ENCODE results near the gene TRAPPC11. TPM values are rescaled to one million over a fixed set of nuclear protein-coding genes. Genes with fewer than 3 reads are reported as not detected.

Gene TRAPPC11
- total RNA-seq, 1 experiment from 2014 or later: 21.1 TPM

- Histone ChIP-seq H3K36me3 (ENCODE audit: control insufficient read depth, insufficient read depth, low read length) (no peaks in the 10 kb centered on the region), H3K4me3 (ENCODE audit: low read depth in 2 of 2, low read length in 2 of 2) (no peak overlapping the region), H3K4me1 (ENCODE audit: control insufficient read depth, insufficient read depth, low read length) (no peaks in the 10 kb centered on the region), H3K9me3 (ENCODE audit: control insufficient read depth, insufficient read depth, low read depth, low read length) (no peaks in the 10 kb centered on the region), H3K27me3 (ENCODE audit: control insufficient read depth, insufficient read depth, low read length) (no peaks in the 10 kb centered on the region), H3K27ac (ENCODE audit: low read length) (no peak overlapping the region)
- ChIA-PET CTCF (no interaction called here), POLR2A (no interaction called here)
- DNase-seq (ENCODE audit: low read depth, low spot score) (no peak), ATAC-seq (no peak)
- in situ Hi-C loops (cut with HindIII; ENCODE audit: low pct_unique_long_range_greater_than_20kb, low sequenced_read_pairs) (no loop called here), intact Hi-C loops (cut with micrococcal nuclease; ENCODE audit: unreplicated experiment) (no loop called here)
- TF ChIP-seq POLR2AphosphoS5 (IDR thresholded peaks at IDR 0.05; ENCODE audit: low read depth, low read length): no peak
- no peak for TF ChIP-seq SIN3A (IDR thresholded peaks at IDR 0.05; ENCODE audit: borderline replicate concordance, insufficient read depth, low read depth, low read length)
- no peak for TF ChIP-seq TCF7L2 (IDR thresholded peaks at IDR 0.05; ENCODE audit: low read depth, low read length)
- no peak for TF ChIP-seq CTCF (IDR thresholded peaks at IDR 0.05)
- TF ChIP-seq REST (IDR thresholded peaks at IDR 0.05; ENCODE audit: insufficient read depth in 1 of 2, low read depth in 2 of 2, low read length in 1 of 2): no peak
- no TSS peak for BruUV-seq (replicated peaks)
These were observed 79.9 kb downstream of the TRAPPC11 start for GRCh38 chr4:183738961-183739360.

DNA sequence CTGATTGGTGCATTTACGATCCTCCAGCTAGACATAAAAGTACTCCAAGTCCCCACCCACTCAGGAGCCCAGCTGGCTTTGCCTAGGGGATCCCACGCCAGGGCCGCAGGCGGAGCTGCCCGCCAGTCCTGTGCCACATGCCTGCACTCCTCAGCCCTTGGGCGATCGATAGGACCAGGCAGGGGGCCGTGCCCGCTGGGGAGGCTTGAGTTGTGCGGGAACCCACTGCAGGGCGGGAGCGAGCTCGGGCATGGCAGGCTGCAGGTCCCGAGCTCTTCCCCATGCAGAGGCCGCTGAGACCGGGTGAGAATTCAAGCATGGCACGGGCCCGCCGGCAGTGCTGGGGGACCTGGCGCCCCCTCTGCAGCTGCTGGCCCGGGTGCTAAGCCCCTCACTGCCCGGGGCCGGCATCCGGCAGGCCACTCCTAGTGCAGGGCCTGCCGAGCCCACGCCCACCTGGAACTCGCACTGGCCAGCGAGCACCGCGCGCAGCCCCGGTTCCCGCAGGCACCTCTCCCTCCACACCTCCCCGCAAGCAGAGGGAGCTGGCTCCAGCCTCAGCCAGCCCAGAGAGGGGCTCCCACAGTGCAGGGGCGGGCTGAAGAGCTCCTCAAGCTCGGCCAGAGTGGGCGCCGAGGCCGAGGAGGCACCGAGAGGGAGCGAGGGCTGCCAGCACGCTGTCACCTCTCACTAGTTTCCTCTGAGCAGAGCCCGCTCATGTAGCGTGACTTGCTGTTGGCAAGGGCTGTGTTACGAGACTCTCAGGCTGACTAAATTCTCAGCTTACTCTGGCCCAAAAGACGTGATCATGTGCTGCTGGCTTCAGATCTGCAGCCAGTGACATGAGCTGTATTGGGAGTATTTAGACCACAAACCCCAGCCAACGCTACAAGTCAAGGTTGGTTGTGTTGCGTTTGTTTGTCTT, 87.5 kb downstream of the TRAPPC11 start:
- H3K4me1 ChIP-seq (ENCODE audit: control insufficient read depth, insufficient read depth, low read length): no peaks in the 10 kb centered on the region
- H3K36me3 ChIP-seq (ENCODE audit: control insufficient read depth, insufficient read depth, low read length): no peaks in the 10 kb centered on the region
- intact Hi-C loops (cut with micrococcal nuclease; ENCODE audit: unreplicated experiment) (no loop called here), in situ Hi-C loops (cut with HindIII; ENCODE audit: low pct_unique_long_range_greater_than_20kb, low sequenced_read_pairs) (no loop called here)
- POLR2A ChIA-PET: no interaction called here
- H3K27me3 ChIP-seq (ENCODE audit: control insufficient read depth, insufficient read depth, low read length): no peaks in the 10 kb centered on the region
- ATAC-seq (no peak), DNase-seq (ENCODE audit: low read depth, low spot score) (no peak)
- no TSS peak for BruUV-seq (replicated peaks)
- H3K27ac ChIP-seq (ENCODE audit: low read length): no peak overlapping the region
- H3K4me3 ChIP-seq (ENCODE audit: low read depth in 2 of 2, low read length in 2 of 2): no peak overlapping the region
- CTCF ChIA-PET: no interaction called here
- no peaks in the 10 kb centered on the region for H3K9me3 ChIP-seq (ENCODE audit: control insufficient read depth, insufficient read depth, low read depth, low read length)
- TF ChIP-seq TCF7L2 (IDR thresholded peaks at IDR 0.05; ENCODE audit: low read depth, low read length) (no peak), SIN3A (IDR thresholded peaks at IDR 0.05; ENCODE audit: borderline replicate concordance, insufficient read depth, low read depth, low read length) (no peak), POLR2AphosphoS5 (IDR thresholded peaks at IDR 0.05; ENCODE audit: low read depth, low read length) (no peak), CTCF (IDR thresholded peaks at IDR 0.05) (no peak), REST (IDR thresholded peaks at IDR 0.05; ENCODE audit: insufficient read depth in 1 of 2, low read depth in 2 of 2, low read length in 1 of 2) (no peak)

All from Panc1 (cell line).